Neural progenitor cell (in vitro differentiated cells): ENCODE data around the gene ADAMTS12.

Experiments
- CTCF ChIP-seq: fragments of 200-600 bp; sonication (generic); IDR thresholded peaks from 2 replicates; pipeline ENCODE4 v1.5.1; 2017; ENCODE audit warnings: antibody characterized with exemption, mild to moderate bottlenecking
- EZH2 ChIP-seq: fragments of 200-600 bp; sonication (generic); IDR thresholded peaks from 2 replicates; pipeline ENCODE4 v1.6.1; 2017; ENCODE audit warnings: antibody characterized with exemption, mild to moderate bottlenecking, moderate library complexity
- EZH2phosphoT487 ChIP-seq: fragments of 200-600 bp; sonication (generic); IDR thresholded peaks from 2 replicates; pipeline ENCODE4 v1.6.1; 2017; ENCODE audit warnings: antibody characterized with exemption

- TF ChIP-seq CTCF (no peak), EZH2 (no peak), EZH2phosphoT487 (no peak)
Observed at GRCh38 chr5:33857037-33857436, 34.8 kb downstream of the ADAMTS12 start.
